ENCODE measurements around the gene LRRC7.

DNA sequence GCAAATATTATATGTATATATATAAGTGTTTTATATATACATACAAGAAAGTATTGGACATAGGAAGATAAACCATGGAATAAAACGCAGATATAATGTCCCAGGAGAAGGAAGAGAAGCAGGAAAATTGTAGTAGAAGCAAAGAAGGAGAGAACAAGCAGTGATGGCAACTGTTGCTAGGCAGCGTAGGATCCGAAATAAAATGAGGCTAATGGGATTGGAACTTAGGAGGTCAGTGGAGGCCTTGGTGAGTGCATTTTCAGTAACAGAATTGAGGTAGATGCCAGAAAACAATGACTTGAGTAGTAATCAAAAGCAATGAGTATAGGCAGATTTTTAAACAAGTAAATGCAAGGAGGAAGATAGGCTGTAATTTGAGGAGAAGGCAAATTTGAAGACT lies 265.8 kb downstream of the LRRC7 start:
- TF ChIP-seq CTCF (IDR thresholded peaks at IDR 0.05) (no peak), POLR2A (IDR thresholded peaks at IDR 0.05) (no peak)
